ENCODE results near the gene NUP98.

GRCh38 chr11:3796002-3796311 lies 1.4 kb downstream of the NUP98 start:
- TF ChIP-seq CTCF (IDR thresholded peaks at IDR 0.05 in 2 of 3, conservative IDR thresholded peaks at IDR 0.05 in 1 of 3; ENCODE audit: control insufficient read depth in 2 of 3, extremely low read depth in 1 of 3, insufficient read depth in 1 of 3, low read depth in 3 of 3, low read length in 3 of 3) (no peak), SIX5 (IDR thresholded peaks at IDR 0.05; ENCODE audit: low read depth, low read length, severe bottlenecking) (no peak), JUNB (IDR thresholded peaks at IDR 0.05) (no peak), SMC3 (IDR thresholded peaks at IDR 0.05; ENCODE audit: borderline replicate concordance, low read length) (no peak), MXI1 (IDR thresholded peaks at IDR 0.05; ENCODE audit: low read depth, low read length) (no peak), POLR2A (IDR thresholded peaks at IDR 0.05; ENCODE audit: low read depth, low read length) (no peak), HDAC2 (IDR thresholded peaks at IDR 0.05) (no peak), NFXL1 (IDR thresholded peaks at IDR 0.05; ENCODE audit: borderline replicate concordance) (no peak), MAX (IDR thresholded peaks at IDR 0.05; ENCODE audit: low read depth, low read length) (no peak), BHLHE40 (IDR thresholded peaks at IDR 0.05; ENCODE audit: borderline replicate concordance in 1 of 2, low read depth in 2 of 2, low read length in 1 of 2) (no peak), PML (IDR thresholded peaks at IDR 0.05; ENCODE audit: low read length) (no peak)

Data from GM12878 (cell line).